GM12864 (cell line): ENCODE results near the gene STRN4.

ENCODE experiments used
- DNase-seq: peaks from one replicate; pipeline ENCODE4 v3.0.0-alpha.2; 2011; ENCODE audit warnings: low read depth
- H3K4me3 ChIP-seq: 2 replicates; pipeline ENCODE4 v1.5.1; 2011; ENCODE audit warnings: mild to moderate bottlenecking, low read depth, low read length, control low read depth
- CTCF ChIP-seq: IDR thresholded peaks from 2 replicates; pipeline ENCODE4 v1.5.1; 2011; ENCODE audit warnings: low read depth, mild to moderate bottlenecking, moderate library complexity, low read length, control low read depth, inconsistent platforms; ENCODE audit errors: missing control alignments

Gene STRN4

GRCh38 chr19:46723471-46723870 is 22.8 kb downstream of the STRN4 start:
- DNase-seq = no peak
- TF ChIP-seq CTCF = no peak
- no peak overlapping the region for H3K4me3 ChIP-seq

- no peak overlapping the region for H3K4me3 ChIP-seq
- no peak for DNase-seq
- TF ChIP-seq CTCF = no peak
These were observed 23.2 kb downstream of the STRN4 start for GRCh38 chr19:46723023-46723461.

GRCh38 chr19:46722421-46723022 is 23.7 kb downstream of the STRN4 start:
- no peak for DNase-seq
- no peak overlapping the region for H3K4me3 ChIP-seq
- TF ChIP-seq CTCF = no peak

- H3K4me3 ChIP-seq = no peak overlapping the region
- no peak for DNase-seq
- no peak for TF ChIP-seq CTCF
These were observed 24.3 kb downstream of the STRN4 start for GRCh38 chr19:46722004-46722380.

GRCh38 chr19:46721269-46722003 is 24.8 kb downstream of the STRN4 start:
- TF ChIP-seq CTCF = peak; percentile 10
- DNase-seq = no peak
- no peak overlapping the region for H3K4me3 ChIP-seq

- H3K4me3 ChIP-seq = no peak overlapping the region
- DNase-seq = no peak
- no peak for TF ChIP-seq CTCF
These were observed 25.6 kb downstream of the STRN4 start for GRCh38 chr19:46720503-46721239.
